Spleen (tissue), 7 donors: ENCODE measurements around the gene ESAM.

ENCODE experiments used
- POLR2A ChIP-seq, 3 donors: fragments of 450-650 bp; IDR thresholded peaks; one replicate each; pipeline ENCODE4 v1.5.1; 2017; ENCODE audit warnings: antibody characterized with exemption in 3 of 3, mild to moderate bottlenecking in 1 of 3
- TF ChIP-seq, protein P1 (sequence below), 11 experiments: fragments of 200-600 bp in 7 of 11; fragments of 450-650 bp in 4 of 11; sonication (generic) in 4 of 11; IDR thresholded peaks in 8 of 11; conservative IDR thresholded peaks in 3 of 11; 1 replicate in 7 of 11; 2 replicates in 4 of 11; pipeline versions ENCODE4 v1.4.0 to v1.8.0; 2016 to 2021; ENCODE audit warnings: antibody characterized with exemption in 11 of 11, inconsistent platforms in 4 of 11, mild to moderate bottlenecking in 1 of 11
- donor health status: DM: no; HTN: no; CAD: no; lungs with moderate emphysema.
- donor health status: DM: no; HTN: no; CAD: no.
- donor health status: DM: no; HTN: no; CAD: no.

GRCh38 chr11:124748100-124748418 lies 14.0 kb downstream of the ESAM start:
- TF ChIP-seq, protein P1, sequence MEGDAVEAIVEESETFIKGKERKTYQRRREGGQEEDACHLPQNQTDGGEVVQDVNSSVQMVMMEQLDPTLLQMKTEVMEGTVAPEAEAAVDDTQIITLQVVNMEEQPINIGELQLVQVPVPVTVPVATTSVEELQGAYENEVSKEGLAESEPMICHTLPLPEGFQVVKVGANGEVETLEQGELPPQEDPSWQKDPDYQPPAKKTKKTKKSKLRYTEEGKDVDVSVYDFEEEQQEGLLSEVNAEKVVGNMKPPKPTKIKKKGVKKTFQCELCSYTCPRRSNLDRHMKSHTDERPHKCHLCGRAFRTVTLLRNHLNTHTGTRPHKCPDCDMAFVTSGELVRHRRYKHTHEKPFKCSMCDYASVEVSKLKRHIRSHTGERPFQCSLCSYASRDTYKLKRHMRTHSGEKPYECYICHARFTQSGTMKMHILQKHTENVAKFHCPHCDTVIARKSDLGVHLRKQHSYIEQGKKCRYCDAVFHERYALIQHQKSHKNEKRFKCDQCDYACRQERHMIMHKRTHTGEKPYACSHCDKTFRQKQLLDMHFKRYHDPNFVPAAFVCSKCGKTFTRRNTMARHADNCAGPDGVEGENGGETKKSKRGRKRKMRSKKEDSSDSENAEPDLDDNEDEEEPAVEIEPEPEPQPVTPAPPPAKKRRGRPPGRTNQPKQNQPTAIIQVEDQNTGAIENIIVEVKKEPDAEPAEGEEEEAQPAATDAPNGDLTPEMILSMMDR (IDR thresholded peaks at IDR 0.05 in 8 of 11, conservative IDR thresholded peaks at IDR 0.05 in 3 of 11), result no peak
- TF ChIP-seq POLR2A (IDR thresholded peaks at IDR 0.05), result no peak
